ENCODE data around the gene GMDS. TPM values are rescaled to one million over a fixed set of nuclear protein-coding genes. Genes with fewer than 3 reads are reported as not detected.

GMDS gene
- total RNA-seq, 1 experiment from 2014 or later: 27.6 TPM

DNA sequence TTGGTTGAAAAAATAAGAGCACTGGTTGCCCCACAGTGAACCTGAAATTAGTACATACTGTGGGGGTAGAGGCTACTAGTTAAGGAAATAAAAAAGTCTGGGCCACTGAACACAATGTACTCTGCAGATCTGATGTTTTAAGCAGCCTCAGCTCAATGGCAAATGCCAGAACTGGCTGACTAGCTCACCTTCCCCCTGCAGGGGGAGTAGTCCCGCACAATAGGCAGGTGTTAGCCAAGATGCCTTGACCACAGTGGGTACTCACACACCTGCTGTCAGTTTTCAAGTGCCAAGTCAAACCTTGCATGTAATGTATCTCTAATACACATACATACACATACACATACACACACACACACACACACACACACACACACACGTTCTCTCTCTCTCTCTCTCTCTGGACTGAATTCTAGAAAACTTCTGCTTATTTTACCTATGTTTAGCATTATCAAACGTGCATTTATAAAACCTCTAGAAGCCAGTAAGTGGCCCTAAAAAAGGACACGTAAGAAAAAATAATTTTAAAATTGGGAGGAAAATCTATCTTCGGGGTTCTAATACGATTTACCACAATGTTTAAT, 36.1 kb downstream of the GMDS start:
- DNase-seq: peak; percentile 81
- no peak overlapping the region for H2BK120ac ChIP-seq (ENCODE audit: low read depth, low read length, poor library complexity, severe bottlenecking)
- no peak overlapping the region for H3K27ac ChIP-seq (ENCODE audit: insufficient read length, low read depth, low read length)
- whole genome bisulfite sequencing (ENCODE audit: extremely low coverage, insufficient read length, low lambda C conversion rate): no CpG with 5 or more reads among the region's 6 CpGs
- Mint-ChIP-seq H3K9me3 (peaks cover 3 to 9% of the 10 kb centered on the region in 2 experiments; a peak in 4 of 5 replicates), H3K27me3 (ENCODE audit: low read depth) (no peaks in the 10 kb centered on the region), H3K4me1 (peaks cover 11 to 12% of the 10 kb centered on the region in 2 experiments), H3K27ac (no peak overlapping the region), H3K36me3 (ENCODE audit: insufficient read depth in 1 of 3, low read depth in 3 of 3) (peaks cover 4 to 12% (median 8%) of the 10 kb centered on the region in 3 experiments; a peak in 6 of 7 replicates), H3K4me3 (no peak overlapping the region)
- H2AFZ ChIP-seq (ENCODE audit: low read length): no peak overlapping the region
- no peaks in the 10 kb centered on the region for H3K79me2 ChIP-seq (ENCODE audit: insufficient read depth, low read length)
- no peaks in the 10 kb centered on the region for H3K27me3 ChIP-seq (ENCODE audit: insufficient read depth, low read length)
- H3K4me1 ChIP-seq (ENCODE audit: insufficient read depth, low read length): no peaks in the 10 kb centered on the region; the same call in 1 of the 2 replicates
- H2BK15ac ChIP-seq (ENCODE audit: low read depth, low read length): no peak overlapping the region
- no peaks in the 10 kb centered on the region for H4K20me1 ChIP-seq (ENCODE audit: control insufficient read depth, insufficient read depth, insufficient read length)
- H3K18ac ChIP-seq (ENCODE audit: insufficient read length, low read depth, low read length): no peak overlapping the region
- H4K5ac ChIP-seq (ENCODE audit: insufficient read length, low read depth, low read length): no peak overlapping the region
- no peak overlapping the region for H2AK5ac ChIP-seq (ENCODE audit: insufficient read length, low read length)
- no peak overlapping the region for H3K14ac ChIP-seq (ENCODE audit: insufficient read depth, low read length)
- H3K23me2 ChIP-seq (ENCODE audit: insufficient read length, low read depth, low read length, poor library complexity, severe bottlenecking): no peaks in the 10 kb centered on the region
- no peak overlapping the region for H3K4me2 ChIP-seq (ENCODE audit: insufficient read depth, insufficient read length, low read length)
- H2BK20ac ChIP-seq (ENCODE audit: low read depth, low read length, poor library complexity, severe bottlenecking): no peak overlapping the region
- no peak overlapping the region for H3T11ph ChIP-seq (ENCODE audit: low read length)
- H2BK5ac ChIP-seq (ENCODE audit: insufficient read length, low read length): no peak overlapping the region
- H3K23ac ChIP-seq (ENCODE audit: insufficient read length, low read depth, low read length): no peak overlapping the region
- no peaks in the 10 kb centered on the region for H3K79me1 ChIP-seq (ENCODE audit: insufficient read depth, low read depth, low read length, poor library complexity, severe bottlenecking)
- H3K9ac ChIP-seq (ENCODE audit: extremely low read depth, insufficient read length, low read length): no peak overlapping the region
- H4K91ac ChIP-seq (ENCODE audit: insufficient read length, low read depth, low read length): no peak overlapping the region
- TF ChIP-seq CTCF (conservative IDR thresholded peaks at IDR 0.05): peak; percentile 80
- no peaks in the 10 kb centered on the region for H3K9me3 ChIP-seq (ENCODE audit: control insufficient read depth, low read depth, low read length)
- H3K56ac ChIP-seq (ENCODE audit: insufficient read length, low read depth, low read length): no peak overlapping the region
- no peak overlapping the region for H3K4ac ChIP-seq (ENCODE audit: low read depth, low read length)
- H4K8ac ChIP-seq (replicated peaks; ENCODE audit: insufficient read length, low read depth, low read length): no peak overlapping the region
- H2BK12ac ChIP-seq (ENCODE audit: insufficient read length, low read depth, low read length): no peak overlapping the region
